Mesenchymal stem cell (in vitro differentiated cells and primary cell): ENCODE results near the gene EML4.

Source experiments
- DNase-seq: peaks from one replicate; pipeline ENCODE4 v3.0.0-alpha.2; 2013
- H2AFZ ChIP-seq: one replicate; pipeline ENCODE4 v1.6.1; 2013; ENCODE audit warnings: low read depth, mild to moderate bottlenecking, control low read depth, inconsistent platforms, low read length, moderate library complexity
- H2AK5ac ChIP-seq: 2 replicates; pipeline ENCODE4 v1.6.1; 2013; ENCODE audit warnings: low read length, moderate library complexity, mild to moderate bottlenecking, inconsistent platforms; ENCODE audit not compliant: severe bottlenecking
- H2BK120ac ChIP-seq: one replicate; pipeline ENCODE4 v1.6.1; 2013; ENCODE audit warnings: low read depth, mild to moderate bottlenecking, inconsistent platforms, low read length, moderate library complexity
- H2BK12ac ChIP-seq, 2 experiments: one replicate each; pipeline ENCODE4 v1.6.1; 2013; ENCODE audit warnings: inconsistent platforms in 2 of 2, low read length in 2 of 2, mild to moderate bottlenecking in 2 of 2, moderate library complexity in 2 of 2, control low read depth in 1 of 2
- H2BK15ac ChIP-seq: one replicate; pipeline ENCODE4 v1.6.1; 2013; ENCODE audit warnings: mild to moderate bottlenecking, low read depth, inconsistent platforms; ENCODE audit not compliant: poor library complexity, severe bottlenecking
- H2BK5ac ChIP-seq: 2 replicates; pipeline ENCODE4 v1.6.1; 2013; ENCODE audit warnings: low read depth, mild to moderate bottlenecking, low read length, control low read depth, inconsistent platforms; ENCODE audit not compliant: poor library complexity, severe bottlenecking
- H3K14ac ChIP-seq, 2 experiments: one replicate each; pipeline ENCODE4 v1.6.1; 2013; ENCODE audit warnings: inconsistent platforms in 2 of 2, low read length in 2 of 2, control low read depth in 1 of 2, mild to moderate bottlenecking in 1 of 2, moderate library complexity in 1 of 2
- H3K18ac ChIP-seq, 2 experiments: one replicate each; pipeline ENCODE4 v1.6.1; 2013; ENCODE audit warnings: inconsistent platforms in 2 of 2, low read length in 2 of 2, control low read depth in 1 of 2, low read depth in 1 of 2, mild to moderate bottlenecking in 1 of 2
- H3K23ac ChIP-seq, 2 experiments: one replicate each; pipeline ENCODE4 v1.6.1; 2013; ENCODE audit warnings: inconsistent platforms in 2 of 2, low read length in 2 of 2, mild to moderate bottlenecking in 2 of 2, moderate library complexity in 2 of 2, control low read depth in 1 of 2
- H3K27ac ChIP-seq: 2 replicates; pipeline ENCODE4 v1.5.1; 2013; ENCODE audit warnings: mild to moderate bottlenecking, moderate library complexity, low read length, control low read depth, inconsistent platforms; ENCODE audit not compliant: poor library complexity, severe bottlenecking
- H3K27me3 ChIP-seq, 2 experiments: 2 replicates each; pipeline versions ENCODE4 v1.6.1 to v1.7.0; 2013; ENCODE audit warnings: low read length in 2 of 2, mild to moderate bottlenecking in 2 of 2, moderate library complexity in 2 of 2, control low read depth in 1 of 2, inconsistent platforms in 1 of 2; ENCODE audit not compliant: control insufficient read depth in 1 of 2, insufficient read depth in 1 of 2
- H3K36me3 ChIP-seq, 2 experiments: 2 replicates each; pipeline versions ENCODE4 v1.6.1 to v1.7.0; 2013; ENCODE audit warnings: low read length in 2 of 2, control low read depth in 1 of 2, inconsistent platforms in 1 of 2, low read depth in 1 of 2, mild to moderate bottlenecking in 1 of 2; ENCODE audit not compliant: insufficient read depth in 2 of 2, control insufficient read depth in 1 of 2
- H3K4ac ChIP-seq, 2 experiments: one replicate each; pipeline ENCODE4 v1.6.1; 2013; ENCODE audit warnings: inconsistent platforms in 2 of 2, low read length in 2 of 2, mild to moderate bottlenecking in 2 of 2, moderate library complexity in 2 of 2, control low read depth in 1 of 2, low read depth in 1 of 2
- H3K4me1 ChIP-seq: 2 replicates; pipeline ENCODE4 v1.6.1; 2013; ENCODE audit warnings: low read depth, low read length, control low read depth; ENCODE audit not compliant: control insufficient read depth, insufficient read depth
- H3K4me2 ChIP-seq: 2 replicates; pipeline ENCODE4 v1.6.1; 2013; ENCODE audit warnings: low read length, mild to moderate bottlenecking, inconsistent platforms; ENCODE audit not compliant: poor library complexity, severe bottlenecking
- H3K4me3 ChIP-seq, 2 experiments: 2 replicates each; pipeline versions ENCODE4 v1.5.1 to v1.7.0; 2013; ENCODE audit warnings: low read length in 2 of 2, mild to moderate bottlenecking in 2 of 2, control low read depth in 1 of 2, low read depth in 1 of 2; ENCODE audit not compliant: insufficient read depth in 1 of 2
- H3K79me1 ChIP-seq: replicated peaks from 2 replicates; pipeline ENCODE4 v1.6.1; 2013; ENCODE audit warnings: mild to moderate bottlenecking, control low read depth, low read length, inconsistent platforms; ENCODE audit not compliant: poor library complexity, severe bottlenecking
- H3K9ac ChIP-seq: 2 replicates; pipeline ENCODE4 v1.7.0; 2013; ENCODE audit warnings: mild to moderate bottlenecking, low read length, moderate library complexity
- H3K9me3 ChIP-seq: 2 replicates; pipeline ENCODE4 v1.7.0; 2013; ENCODE audit warnings: mild to moderate bottlenecking, low read length; ENCODE audit not compliant: control insufficient read depth
- H4K8ac ChIP-seq: one replicate; pipeline ENCODE4 v1.6.1; 2013; ENCODE audit warnings: inconsistent platforms, mild to moderate bottlenecking, low read length, moderate library complexity
- H4K91ac ChIP-seq: one replicate; pipeline ENCODE4 v1.6.1; 2013; ENCODE audit warnings: mild to moderate bottlenecking, low read length, inconsistent platforms
- WGBS: methylation state at CpG from one replicate; pipeline ENCODE4 v1.1.7; 2013; ENCODE audit warnings: mixed read lengths; 5-methylcytosine and 5-hydroxymethylcytosine counted together

EML4 gene

DNA sequence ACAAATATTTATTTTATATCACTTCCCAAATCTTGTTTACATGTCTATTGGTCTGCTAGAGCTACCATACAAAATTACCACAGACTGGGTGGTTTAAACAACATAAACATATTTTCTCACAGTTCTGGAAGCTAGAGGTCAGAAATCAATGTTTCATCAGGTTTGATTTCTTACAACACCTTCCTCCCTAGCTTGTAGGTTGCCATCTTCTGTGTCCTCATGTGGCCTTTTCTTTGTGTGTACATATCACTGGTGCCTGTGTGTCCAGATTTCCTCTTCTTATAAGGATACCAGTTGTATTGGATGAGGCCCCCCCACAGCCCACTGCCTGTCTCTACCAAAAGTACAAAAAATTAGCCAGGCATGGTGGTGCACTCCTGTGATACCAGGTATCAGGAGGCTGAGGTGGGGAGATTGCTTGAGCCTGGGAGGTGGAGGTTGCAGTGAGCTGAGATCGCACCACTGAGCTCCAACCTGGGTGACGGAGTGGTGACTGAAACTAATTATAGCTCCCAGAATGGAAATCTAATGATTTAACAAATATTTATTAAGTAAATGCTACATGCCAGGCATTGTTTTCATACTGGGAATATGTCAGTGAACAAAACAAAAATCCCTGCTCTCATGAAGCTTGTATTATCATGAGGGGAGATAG, 13.6 kb downstream of the EML4 start:
- Histone ChIP-seq H4K91ac (no peak overlapping the region), H3K18ac (no peak overlapping the region), H2AK5ac (no peak overlapping the region), H3K36me3 (no peaks in the 10 kb centered on the region), H3K9me3 (no peaks in the 10 kb centered on the region), H3K4me1 (peaks cover 5% of the 10 kb centered on the region), H3K4ac (no peak overlapping the region), H3K4me3 (no peak overlapping the region), H3K27ac (no peak overlapping the region), H3K23ac (no peak overlapping the region), H3K9ac (no peak overlapping the region), H3K79me1 (peaks cover 7% of the 10 kb centered on the region), H2BK12ac (no peak overlapping the region), H3K14ac (no peak overlapping the region), H3K4me2 (no peak overlapping the region), H4K8ac (no peak overlapping the region), H2BK120ac (no peak overlapping the region), H2AFZ (no peak overlapping the region), H2BK15ac (no peak overlapping the region), H2BK5ac (no peak overlapping the region), H3K27me3 (no peaks in the 10 kb centered on the region)
- DNase-seq: no peak
- WGBS: 71% methylated on average over 1 of the region's 2 CpGs

DNA sequence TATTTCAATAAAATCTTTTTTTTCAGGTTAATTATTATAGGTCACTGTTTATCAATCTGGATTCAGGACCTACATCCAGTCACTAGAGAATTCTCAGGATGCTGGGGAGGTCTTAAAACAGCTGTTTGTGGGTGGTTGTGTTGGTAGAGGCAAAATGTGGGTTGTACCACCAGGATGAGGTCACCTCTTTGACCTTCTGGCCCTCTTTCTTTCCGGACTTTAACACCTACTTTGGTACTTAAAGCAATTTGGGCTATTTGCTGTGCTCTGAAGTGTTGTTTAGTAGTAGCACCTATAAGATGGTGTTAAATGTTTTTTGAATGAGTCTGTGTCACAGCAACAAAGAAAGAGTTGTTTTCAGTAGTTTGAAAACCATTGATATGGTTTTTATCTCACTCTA, 14.6 kb downstream of the EML4 start:
- no peak overlapping the region for H2BK12ac ChIP-seq
- no peak overlapping the region for H3K18ac ChIP-seq
- no peak overlapping the region for H2BK120ac ChIP-seq
- no peak overlapping the region for H4K8ac ChIP-seq
- H2AK5ac ChIP-seq: no peak overlapping the region
- H3K27me3 ChIP-seq: no peaks in the 10 kb centered on the region
- H3K4ac ChIP-seq: no peak overlapping the region
- H3K9me3 ChIP-seq: no peaks in the 10 kb centered on the region
- WGBS: no CpG with 5 or more reads among the region's 1 CpG
- no peak overlapping the region for H3K4me2 ChIP-seq
- no peak overlapping the region for H3K4me3 ChIP-seq
- H3K4me1 ChIP-seq: peaks cover 3% of the 10 kb centered on the region
- H3K23ac ChIP-seq: no peak overlapping the region
- no peak overlapping the region for H3K9ac ChIP-seq
- H3K27ac ChIP-seq: no peak overlapping the region
- H3K14ac ChIP-seq: no peak overlapping the region
- DNase-seq: no peak
- H2BK15ac ChIP-seq: no peak overlapping the region
- H2BK5ac ChIP-seq: no peak overlapping the region
- no peak overlapping the region for H2AFZ ChIP-seq
- no peak overlapping the region for H4K91ac ChIP-seq
- H3K36me3 ChIP-seq: no peaks in the 10 kb centered on the region
- peaks cover 11% of the 10 kb centered on the region for H3K79me1 ChIP-seq

DNA sequence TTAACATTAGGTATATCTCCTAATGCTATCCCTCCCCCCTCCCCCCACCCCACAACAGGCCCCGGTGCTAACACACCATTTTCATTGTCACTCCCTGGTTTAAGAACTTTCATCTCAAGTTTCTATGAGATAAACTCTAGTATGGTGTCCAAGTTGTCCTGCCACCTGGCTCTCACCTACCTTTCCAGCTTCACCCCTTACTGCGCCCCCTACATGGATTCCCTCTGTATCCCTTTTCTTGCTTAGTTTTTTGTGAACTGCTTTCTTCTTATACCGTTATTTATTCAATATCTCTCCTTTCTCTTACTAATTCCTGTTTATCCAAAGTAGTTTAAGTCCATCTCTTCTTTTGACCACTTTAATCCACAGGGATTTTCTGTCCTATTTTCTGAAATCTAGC, 15.2 kb downstream of the EML4 start:
- Histone ChIP-seq H3K18ac (no peak overlapping the region), H2BK5ac (no peak overlapping the region), H4K8ac (no peak overlapping the region), H3K23ac (no peak overlapping the region), H3K36me3 (no peaks in the 10 kb centered on the region), H3K4ac (no peak overlapping the region), H3K9ac (peak overlapping the region; percentile 44), H3K79me1 (peaks cover 16% of the 10 kb centered on the region), H2BK120ac (no peak overlapping the region), H3K9me3 (no peaks in the 10 kb centered on the region), H3K4me3 (no peak overlapping the region), H2BK12ac (no peak overlapping the region), H3K4me1 (peaks cover 3% of the 10 kb centered on the region), H2AK5ac (no peak overlapping the region), H3K4me2 (no peak overlapping the region), H3K14ac (no peak overlapping the region), H3K27me3 (no peaks in the 10 kb centered on the region), H3K27ac (no peak overlapping the region), H4K91ac (no peak overlapping the region), H2AFZ (no peak overlapping the region), H2BK15ac (no peak overlapping the region)
- WGBS: 91% methylated on average over 3 of the region's 3 CpGs
- DNase-seq: no peak

DNA sequence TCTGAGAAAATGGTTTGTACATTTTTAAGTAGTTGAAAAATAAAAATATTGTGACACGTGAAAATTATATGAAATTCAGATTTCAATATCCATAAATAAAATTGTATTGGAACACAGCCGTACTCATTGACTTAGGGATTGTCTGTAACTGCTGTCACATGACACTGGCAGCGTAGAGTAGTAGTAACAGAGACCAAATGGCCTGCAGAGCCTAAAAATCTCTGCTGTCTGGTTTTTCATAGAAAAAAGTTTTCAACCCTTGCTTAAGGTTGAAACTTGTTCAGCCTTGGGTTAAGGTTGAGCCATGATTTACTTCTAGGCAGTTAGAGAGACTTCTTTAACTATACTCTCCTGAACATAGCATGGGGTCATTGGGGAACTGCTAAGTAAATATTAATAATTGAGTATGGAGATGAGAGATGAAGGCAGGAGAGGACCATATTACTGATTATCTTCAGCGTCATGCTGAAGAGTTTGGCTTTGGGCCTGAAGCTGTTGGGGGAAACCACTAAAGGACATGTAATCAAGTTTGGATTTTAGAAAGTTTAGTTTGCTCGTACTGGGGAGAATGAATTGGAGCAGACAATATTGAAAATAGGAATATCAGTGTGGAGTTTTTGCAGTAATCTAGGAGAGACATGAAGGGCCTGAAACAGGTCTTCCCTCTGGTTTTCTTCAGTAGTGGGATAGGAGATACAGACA, 16.2 kb downstream of the EML4 start:
- H2BK15ac ChIP-seq: no peak overlapping the region
- no peaks in the 10 kb centered on the region for H3K27me3 ChIP-seq
- H3K36me3 ChIP-seq: no peaks in the 10 kb centered on the region
- H2BK5ac ChIP-seq: no peak overlapping the region
- H2AFZ ChIP-seq: no peak overlapping the region
- H2BK12ac ChIP-seq: no peak overlapping the region
- H3K4me2 ChIP-seq: no peak overlapping the region
- H3K4me1 ChIP-seq: peaks cover 2% of the 10 kb centered on the region
- peaks cover 16% of the 10 kb centered on the region for H3K79me1 ChIP-seq
- no peak overlapping the region for H3K14ac ChIP-seq
- WGBS: 91% methylated on average over 4 of the region's 5 CpGs
- no peak overlapping the region for H3K27ac ChIP-seq
- no peak for DNase-seq
- peak overlapping the region in 1 of 2 experiments; percentile 60 for H3K18ac ChIP-seq
- H4K8ac ChIP-seq: no peak overlapping the region
- H3K23ac ChIP-seq: no peak overlapping the region
- H4K91ac ChIP-seq: no peak overlapping the region
- no peak overlapping the region for H2AK5ac ChIP-seq
- peak overlapping the region in 1 of 2 experiments; percentile 6 for H3K4me3 ChIP-seq
- H3K4ac ChIP-seq: no peak overlapping the region
- H3K9ac ChIP-seq: peak overlapping the region; percentile 44
- no peaks in the 10 kb centered on the region for H3K9me3 ChIP-seq
- H2BK120ac ChIP-seq: no peak overlapping the region
